IMR-90 (cell line): ENCODE results near the gene PARK7. TPM values are rescaled to one million over a fixed set of nuclear protein-coding genes. Genes with fewer than 3 reads are reported as not detected.

ENCODE experiments used
- ATAC-seq: fragments of 200-7000 bp; cut with Tn5 transposase; 2 replicates; pipeline ENCODE4 v1.9.1; 2020; ENCODE audit warnings: low read depth, mild to moderate bottlenecking, moderate library complexity
- BruUV-seq: library from RNA; stranded (reverse); fragments of 400-500 nt; replicated peaks from 2 replicates; lab custom pipeline; 2021; lab: Mats Ljungman, UMichigan
- CTCF ChIA-PET: fragments of 300-600 bp; formaldehyde crosslinking; extraction: SDS; loops from one replicate; lab custom pipeline; 2021; ENCODE audit warnings: antibody characterized with exemption; lab: Yijun Ruan, JAX
- POLR2A ChIA-PET: fragments of 300-600 bp; sonication (Branson Sonifier 250); formaldehyde crosslinking; loops from one replicate; lab custom pipeline; 2022; ENCODE audit warnings: antibody characterized with exemption; ENCODE audit not compliant: unreplicated experiment; lab: Charles Lee
- DNase-seq: peaks from one replicate; pipeline ENCODE4 v3.0.0; 2013
- H2AFZ ChIP-seq: replicated peaks from 2 replicates; pipeline ENCODE3; 2013; ENCODE audit warnings: low read length, mild to moderate bottlenecking; ENCODE audit not compliant: poor library complexity
- H2AK5ac ChIP-seq: 2 replicates; pipeline ENCODE4 v1.6.1; 2013; ENCODE audit warnings: low read depth, low read length, inconsistent platforms
- H2AK9ac ChIP-seq: replicated peaks from 2 replicates; pipeline ENCODE3; 2013; ENCODE audit warnings: mild to moderate bottlenecking, low read depth, low read length, moderate library complexity; ENCODE audit not compliant: poor library complexity
- H2BK120ac ChIP-seq: 2 replicates; pipeline ENCODE4 v1.6.1; 2013; ENCODE audit warnings: low read depth, low read length, inconsistent platforms
- H2BK15ac ChIP-seq: 3 replicates; pipeline ENCODE4 v1.6.1; 2013; ENCODE audit warnings: low read depth, low read length, inconsistent platforms
- H2BK20ac ChIP-seq: 2 replicates; pipeline ENCODE4 v1.6.1; 2013; ENCODE audit warnings: low read depth, mild to moderate bottlenecking, inconsistent platforms, low read length, moderate library complexity
- H2BK5ac ChIP-seq: 2 replicates; pipeline ENCODE4 v1.6.1; 2013; ENCODE audit warnings: mild to moderate bottlenecking, low read depth, low read length, inconsistent platforms; ENCODE audit not compliant: poor library complexity, severe bottlenecking
- H3K14ac ChIP-seq: replicated peaks from 2 replicates; pipeline ENCODE4 v1.6.1; 2013; ENCODE audit warnings: low read depth, low read length, inconsistent platforms
- H3K18ac ChIP-seq: 2 replicates; pipeline ENCODE4 v1.6.1; 2013; ENCODE audit warnings: low read depth, low read length, control low read depth
- H3K23ac ChIP-seq: 2 replicates; pipeline ENCODE4 v1.6.1; 2013; ENCODE audit warnings: low read depth, low read length, inconsistent platforms
- H3K27ac ChIP-seq: 2 replicates; pipeline ENCODE4 v1.5.1; 2013; ENCODE audit warnings: mild to moderate bottlenecking, control low read depth, low read length; ENCODE audit not compliant: insufficient read depth
- H3K27me3 ChIP-seq: 2 replicates; pipeline ENCODE4 v1.6.1; 2013; ENCODE audit warnings: low read length; ENCODE audit not compliant: control insufficient read depth, insufficient read depth
- H3K36me3 ChIP-seq: 2 replicates; pipeline ENCODE4 v1.6.1; 2013; ENCODE audit warnings: low read length, mixed read lengths; ENCODE audit not compliant: control insufficient read depth, insufficient read depth
- H3K4ac ChIP-seq: 2 replicates; pipeline ENCODE4 v1.6.1; 2013; ENCODE audit warnings: low read depth, low read length, inconsistent platforms
- H3K4me1 ChIP-seq: 2 replicates; pipeline ENCODE4 v1.6.1; 2013; ENCODE audit warnings: low read length, mixed read lengths; ENCODE audit not compliant: control insufficient read depth, insufficient read depth
- H3K4me2 ChIP-seq: 2 replicates; pipeline ENCODE4 v1.6.1; 2013; ENCODE audit warnings: low read depth, mild to moderate bottlenecking, control low read depth, low read length, moderate library complexity
- H3K4me3 ChIP-seq: 2 replicates; pipeline ENCODE4 v1.5.1; 2013; ENCODE audit warnings: low read depth, mild to moderate bottlenecking, control low read depth, low read length, moderate library complexity; ENCODE audit not compliant: insufficient read depth
- H3K56ac ChIP-seq: 2 replicates; pipeline ENCODE4 v1.6.1; 2013; ENCODE audit warnings: low read length, inconsistent platforms; ENCODE audit not compliant: insufficient read depth; ENCODE audit errors: extremely low read depth
- H3K79me1 ChIP-seq, 2 experiments: 2 replicates each; pipeline ENCODE4 v1.6.1; 2013; ENCODE audit warnings: low read length in 2 of 2, inconsistent platforms in 1 of 2, low read depth in 1 of 2
- H3K9ac ChIP-seq: 2 replicates; pipeline ENCODE4 v1.6.1; 2013; ENCODE audit warnings: low read depth, low read length, control low read depth
- H3K9me1 ChIP-seq: 2 replicates; pipeline ENCODE4 v1.6.1; 2013; ENCODE audit warnings: low read length, inconsistent platforms; ENCODE audit not compliant: insufficient read depth
- H3K9me3 ChIP-seq: 2 replicates; pipeline ENCODE4 v1.6.1; 2013; ENCODE audit warnings: low read length; ENCODE audit not compliant: control insufficient read depth, insufficient read depth
- H4K20me1 ChIP-seq: 2 replicates; pipeline ENCODE4 v1.6.1; 2013; ENCODE audit warnings: low read length, inconsistent platforms; ENCODE audit not compliant: insufficient read depth
- H4K5ac ChIP-seq: 2 replicates; pipeline ENCODE4 v1.6.1; 2013; ENCODE audit warnings: mild to moderate bottlenecking, low read depth, low read length, control low read depth
- H4K8ac ChIP-seq, 2 experiments: 2 replicates each; pipeline ENCODE4 v1.6.1; 2013; ENCODE audit warnings: low read depth in 2 of 2, low read length in 2 of 2, control low read depth in 1 of 2, inconsistent platforms in 1 of 2
- H4K91ac ChIP-seq: 2 replicates; pipeline ENCODE4 v1.6.1; 2013; ENCODE audit warnings: low read depth, low read length, inconsistent platforms; ENCODE audit not compliant: insufficient read depth
- CTCF ChIP-seq: conservative IDR thresholded peaks from 2 replicates; pipeline ENCODE4 v1.5.1; 2012; ENCODE audit warnings: mild to moderate bottlenecking, low read depth, low read length, improper control_type of control experiment
- MAFK ChIP-seq: IDR thresholded peaks from 2 replicates; pipeline ENCODE4 v1.6.1; 2012; ENCODE audit warnings: low read depth, low read length, improper control_type of control experiment
- MAZ ChIP-seq: IDR thresholded peaks from 2 replicates; pipeline ENCODE4 v1.6.1; 2012; ENCODE audit warnings: low read depth, mild to moderate bottlenecking, low read length, improper control_type of control experiment, moderate library complexity, borderline replicate concordance
- NFE2L2 ChIP-seq: fragments of 150-350 bp; IDR thresholded peaks from 2 replicates; pipeline ENCODE4 v1.6.1; 2016; ENCODE audit warnings: low read depth, mild to moderate bottlenecking, low read length
- POLR2A ChIP-seq: IDR thresholded peaks from 2 replicates; pipeline ENCODE4 v1.6.1; 2012; ENCODE audit warnings: mild to moderate bottlenecking, low read depth, low read length
- RCOR1 ChIP-seq: IDR thresholded peaks from 2 replicates; pipeline ENCODE4 v1.6.1; 2012; ENCODE audit warnings: mild to moderate bottlenecking, low read length, improper control_type of control experiment; ENCODE audit not compliant: insufficient replicate concordance
- RFX5 ChIP-seq: IDR thresholded peaks from 2 replicates; pipeline ENCODE4 v1.8.0; 2012; ENCODE audit warnings: low read depth, mild to moderate bottlenecking, low read length, moderate library complexity
- USF2 ChIP-seq: fragments of 150-350 bp; IDR thresholded peaks from 2 replicates; pipeline ENCODE4 v1.6.1; 2017; ENCODE audit warnings: mild to moderate bottlenecking, antibody characterized with exemption, low read length, low read depth
- WGBS, 2 experiments: methylation state at CpG; one replicate each; pipeline versions ENCODE4 v1.1.5 to v1.1.7; 2013; ENCODE audit warnings: missing lambda C conversion rate in 2 of 2; ENCODE audit not compliant: insufficient read length in 1 of 2; ENCODE audit errors: extremely low coverage in 2 of 2; 5-methylcytosine and 5-hydroxymethylcytosine counted together
- dilution Hi-C: fragments of 300-500 bp; cut with HindIII; formaldehyde crosslinking; loops from one replicate; pipeline ENCODE4 v1.14.3; 2018; ENCODE audit warnings: low sequenced_read_pairs; ENCODE audit not compliant: unreplicated experiment
- in situ Hi-C: fragments of 300-500 bp; cut with MboI; formaldehyde crosslinking; loops from 3 replicates; pipeline ENCODE4 v1.14.3; 2019; ENCODE audit warnings: low sequenced_read_pairs, inconsistent platforms, mixed read lengths
- intact Hi-C: fragments of 100-400 bp; cut with micrococcal nuclease; formaldehyde crosslinking; loops from 2 replicates; pipeline ENCODE4 v1.10.0; 2022
- polyA plus RNA-seq, 3 experiments: library from polyadenylated mRNA; depleted of rRNA; stranded (reverse); fragments of >200 nt; gene quantifications; 2 replicates each; pipeline ENCODE4 v1.2.3, GENCODE V29; 2012; ENCODE audit warnings: low replicate concordance in 1 of 3
- total RNA-seq: library from RNA; depleted of rRNA; stranded (reverse); fragments of >200 nt; gene quantifications from 2 replicates; pipeline ENCODE4 v1.2.3, GENCODE V29; 2012

Gene PARK7
- total and polyA plus RNA-seq, 2 of the 4 experiments (the other 2 are of a cell fraction): 207 to 357 TPM

- no peak overlapping the region for H3K9ac ChIP-seq
- H4K5ac ChIP-seq: no peak overlapping the region
- H3K4me2 ChIP-seq: no peak overlapping the region
- BruUV-seq: no TSS peak
- no peak overlapping the region for H3K23ac ChIP-seq
- H3K56ac ChIP-seq: peak overlapping the region; percentile 4; the same call in 1 of the 2 replicates
- TF ChIP-seq RCOR1 (no peak), CTCF (no peak), POLR2A (no peak), USF2 (no peak), MAZ (no peak), MAFK (no peak), NFE2L2 (no peak), RFX5 (no peak)
- peaks cover 10% of the 10 kb centered on the region for H4K20me1 ChIP-seq
- DNase-seq: no peak
- ChIA-PET POLR2A (no interaction called here), CTCF (interaction anchor here (1.0 to 1.2 kb wide), 2 partner anchors 31 to 242 kb away, joined by 3 read pairs; no protein-coding TSS in a partner anchor)
- no peak overlapping the region for H3K18ac ChIP-seq
- H2BK120ac ChIP-seq: peak overlapping the region; percentile 95
- ATAC-seq: no peak
- no peaks in the 10 kb centered on the region for H3K9me3 ChIP-seq
- H4K91ac ChIP-seq: peak overlapping the region; percentile 96
- peak overlapping the region; percentile 25 for H3K14ac ChIP-seq
- dilution Hi-C loops (loop anchor here (25.0 kb wide), 1 partner anchor 306 kb away; the partner anchor contains the start of gene SLC45A1), in situ Hi-C loops (no loop called here), intact Hi-C loops (no loop called here)
- H3K4me3 ChIP-seq: no peak overlapping the region
- no peaks in the 10 kb centered on the region for H3K27me3 ChIP-seq
- H3K36me3 ChIP-seq: peaks cover 21% of the 10 kb centered on the region
- H2BK20ac ChIP-seq: peak overlapping the region; percentile 40; the same call in 1 of the 2 replicates
- H2AK9ac ChIP-seq: no peak overlapping the region
- peaks cover 7 to 35% of the 10 kb centered on the region in 2 experiments for H3K79me1 ChIP-seq
- peak overlapping the region; percentile 84; the same call in 1 of the 2 replicates for H2AK5ac ChIP-seq
- H3K4ac ChIP-seq: peak overlapping the region; percentile 94
- H3K27ac ChIP-seq: peak overlapping the region; percentile 96
- H4K8ac ChIP-seq: peak overlapping the region; percentile 20 to 32; a peak in 3 of 4 replicates
- 100% methylated on average over 1 of the region's 12 CpGs for WGBS, 2 experiments
- peaks cover 12% of the 10 kb centered on the region for H3K4me1 ChIP-seq
- peak overlapping the region; percentile 88; the same call in 2 of the 3 replicates for H2BK15ac ChIP-seq
- H3K9me1 ChIP-seq: peaks cover 9% of the 10 kb centered on the region
- no peak overlapping the region for H2AFZ ChIP-seq
- H2BK5ac ChIP-seq: peak overlapping the region; percentile 49
Measured at GRCh38 chr1:8006037-8006963, 44.8 kb downstream of the PARK7 start.
